H9 (cell line): ENCODE results near the gene ZHX3. TPM values are rescaled to one million over a fixed set of nuclear protein-coding genes. Genes with fewer than 3 reads are reported as not detected.

Source experiments
- DNase-seq: peaks from one replicate; pipeline ENCODE4 v3.0.0-alpha.2; 2017
- H2AFZ ChIP-seq: one replicate; pipeline ENCODE4 v1.6.1; 2013; ENCODE audit warnings: mild to moderate bottlenecking, low read length, control low read depth, moderate library complexity
- H2AK5ac ChIP-seq: 2 replicates; pipeline ENCODE4 v1.6.1; 2013; ENCODE audit warnings: low read length, control low read depth, mixed read lengths; ENCODE audit not compliant: insufficient read length
- H2BK120ac ChIP-seq: one replicate; pipeline ENCODE4 v1.6.1; 2013; ENCODE audit warnings: low read depth, mild to moderate bottlenecking, low read length, control low read depth, inconsistent platforms; ENCODE audit not compliant: poor library complexity, severe bottlenecking
- H2BK12ac ChIP-seq: 2 replicates; pipeline ENCODE4 v1.6.1; 2013; ENCODE audit warnings: low read length, control low read depth, mixed read lengths, low read depth; ENCODE audit not compliant: insufficient read length
- H2BK15ac ChIP-seq: 2 replicates; pipeline ENCODE4 v1.6.1; 2013; ENCODE audit warnings: low read depth, low read length, control low read depth
- H2BK20ac ChIP-seq: one replicate; pipeline ENCODE4 v1.6.1; 2013; ENCODE audit warnings: low read depth, mild to moderate bottlenecking, low read length, control low read depth, inconsistent platforms; ENCODE audit not compliant: poor library complexity, severe bottlenecking
- H2BK5ac ChIP-seq: 2 replicates; pipeline ENCODE4 v1.6.1; 2013; ENCODE audit warnings: low read length, control low read depth, mixed read lengths; ENCODE audit not compliant: insufficient read length
- H3K14ac ChIP-seq: 2 replicates; pipeline ENCODE4 v1.6.1; 2013; ENCODE audit warnings: low read length, control low read depth; ENCODE audit not compliant: insufficient read depth
- H3K18ac ChIP-seq: 2 replicates; pipeline ENCODE4 v1.6.1; 2013; ENCODE audit warnings: low read depth, mild to moderate bottlenecking, mixed read lengths, low read length, control low read depth; ENCODE audit not compliant: insufficient read length
- H3K23ac ChIP-seq: 2 replicates; pipeline ENCODE4 v1.6.1; 2013; ENCODE audit warnings: low read length, control low read depth, mixed read lengths, low read depth; ENCODE audit not compliant: insufficient read length
- H3K23me2 ChIP-seq: 2 replicates; pipeline ENCODE4 v1.6.1; 2013; ENCODE audit warnings: low read depth, mild to moderate bottlenecking, mixed read lengths, low read length, control low read depth; ENCODE audit not compliant: insufficient read length, poor library complexity, severe bottlenecking
- H3K27ac ChIP-seq: 2 replicates; pipeline ENCODE4 v1.5.1; 2013; ENCODE audit warnings: low read length, control low read depth, mixed read lengths, low read depth; ENCODE audit not compliant: insufficient read length
- H3K27me3 ChIP-seq: 2 replicates; pipeline ENCODE4 v1.6.1; 2013; ENCODE audit warnings: low read length, control low read depth, inconsistent platforms; ENCODE audit not compliant: insufficient read depth
- H3K4ac ChIP-seq: 2 replicates; pipeline ENCODE4 v1.6.1; 2013; ENCODE audit warnings: low read depth, mild to moderate bottlenecking, control low read depth, inconsistent platforms, low read length, moderate library complexity
- H3K4me1 ChIP-seq: 2 replicates; pipeline ENCODE4 v1.6.1; 2013; ENCODE audit warnings: low read length, control low read depth, inconsistent platforms; ENCODE audit not compliant: insufficient read depth
- H3K4me2 ChIP-seq: 2 replicates; pipeline ENCODE4 v1.6.1; 2013; ENCODE audit warnings: low read length, control low read depth, mixed read lengths; ENCODE audit not compliant: insufficient read length, insufficient read depth
- H3K56ac ChIP-seq: 2 replicates; pipeline ENCODE4 v1.6.1; 2013; ENCODE audit warnings: low read depth, mild to moderate bottlenecking, mixed read lengths, low read length, control low read depth; ENCODE audit not compliant: insufficient read length
- H3K79me1 ChIP-seq: 2 replicates; pipeline ENCODE4 v1.6.1; 2013; ENCODE audit warnings: low read depth, mild to moderate bottlenecking, moderate library complexity, low read length, control low read depth, inconsistent platforms; ENCODE audit not compliant: insufficient read depth, poor library complexity, severe bottlenecking
- H3K79me2 ChIP-seq: 2 replicates; pipeline ENCODE4 v1.6.1; 2013; ENCODE audit warnings: low read length, control low read depth, inconsistent platforms; ENCODE audit not compliant: insufficient read depth
- H3K9ac ChIP-seq: 2 replicates; pipeline ENCODE4 v1.6.1; 2013; ENCODE audit warnings: low read length, control low read depth, mixed read lengths; ENCODE audit not compliant: insufficient read length; ENCODE audit errors: extremely low read depth
- H3K9me3 ChIP-seq: one replicate; pipeline ENCODE4 v1.6.1; 2013; ENCODE audit warnings: low read depth, low read length, inconsistent platforms; ENCODE audit not compliant: control insufficient read depth
- H3T11ph ChIP-seq: one replicate; pipeline ENCODE4 v1.6.1; 2013; ENCODE audit warnings: mild to moderate bottlenecking, low read length, control low read depth, inconsistent platforms
- H4K20me1 ChIP-seq: one replicate; pipeline ENCODE4 v1.6.1; 2013; ENCODE audit not compliant: control insufficient read depth, insufficient read length, insufficient read depth
- H4K5ac ChIP-seq: 2 replicates; pipeline ENCODE4 v1.6.1; 2013; ENCODE audit warnings: low read depth, mild to moderate bottlenecking, mixed read lengths, low read length, control low read depth; ENCODE audit not compliant: insufficient read length
- H4K8ac ChIP-seq: replicated peaks from 2 replicates; pipeline ENCODE4 v1.6.1; 2013; ENCODE audit warnings: low read length, control low read depth, mixed read lengths, low read depth; ENCODE audit not compliant: insufficient read length
- H4K91ac ChIP-seq: 2 replicates; pipeline ENCODE4 v1.6.1; 2013; ENCODE audit warnings: low read depth, mild to moderate bottlenecking, moderate library complexity, mixed read lengths, low read length, control low read depth; ENCODE audit not compliant: insufficient read length
- H3K27ac Mint-ChIP-seq, 3 experiments: 2 replicates in 2 of 3; 3 replicates in 1 of 3; pipeline ENCODE4 v1.8.0; 2020 to 2021; ENCODE audit warnings: mixed read lengths in 3 of 3, mild to moderate bottlenecking in 1 of 3, moderate library complexity in 1 of 3
- H3K27me3 Mint-ChIP-seq: 2 replicates; pipeline ENCODE4 v1.8.0; 2021; ENCODE audit warnings: low read depth, mild to moderate bottlenecking, moderate library complexity, mixed read lengths
- H3K36me3 Mint-ChIP-seq, 3 experiments: 2 replicates in 2 of 3; 3 replicates in 1 of 3; pipeline ENCODE4 v1.8.0; 2020 to 2021; ENCODE audit warnings: low read depth in 3 of 3, mixed read lengths in 3 of 3; ENCODE audit not compliant: insufficient read depth in 1 of 3
- H3K4me1 Mint-ChIP-seq, 2 experiments: 2 replicates each; pipeline ENCODE4 v1.8.0; 2020; ENCODE audit warnings: mixed read lengths in 2 of 2
- H3K4me3 Mint-ChIP-seq, 2 experiments: 2 replicates in 1 of 2; 3 replicates in 1 of 2; pipeline ENCODE4 v1.8.0; 2020 to 2021; ENCODE audit warnings: mild to moderate bottlenecking in 2 of 2, mixed read lengths in 2 of 2, moderate library complexity in 1 of 2
- H3K9me3 Mint-ChIP-seq, 2 experiments: 2 replicates in 1 of 2; 3 replicates in 1 of 2; pipeline ENCODE4 v1.8.0; 2020; ENCODE audit warnings: mild to moderate bottlenecking in 2 of 2, mixed read lengths in 2 of 2, moderate library complexity in 1 of 2
- WGBS: extraction: QIAGEN DNeasy Blood & Tissue Kit; methylation state at CpG from one replicate; pipeline ENCODE4 v1.1.7; 2013; ENCODE audit warnings: missing lambda C conversion rate, low lambda C conversion rate, mixed read lengths; ENCODE audit not compliant: insufficient read length; ENCODE audit errors: extremely low coverage; 5-methylcytosine and 5-hydroxymethylcytosine counted together
- total RNA-seq: library from RNA; stranded (reverse); gene quantifications from 2 replicates; pipeline ENCODE4 v1.2.1, GENCODE V29; 2021
- TF ChIP-seq, protein P1 (sequence below): fragments of 200-600 bp; sonication (generic); conservative IDR thresholded peaks from 3 replicates; pipeline ENCODE4 v1.8.0; 2021; ENCODE audit warnings: antibody characterized with exemption, mild to moderate bottlenecking

ZHX3 gene
- total RNA-seq, 1 experiment from 2014 or later: 4.4 TPM

DNA sequence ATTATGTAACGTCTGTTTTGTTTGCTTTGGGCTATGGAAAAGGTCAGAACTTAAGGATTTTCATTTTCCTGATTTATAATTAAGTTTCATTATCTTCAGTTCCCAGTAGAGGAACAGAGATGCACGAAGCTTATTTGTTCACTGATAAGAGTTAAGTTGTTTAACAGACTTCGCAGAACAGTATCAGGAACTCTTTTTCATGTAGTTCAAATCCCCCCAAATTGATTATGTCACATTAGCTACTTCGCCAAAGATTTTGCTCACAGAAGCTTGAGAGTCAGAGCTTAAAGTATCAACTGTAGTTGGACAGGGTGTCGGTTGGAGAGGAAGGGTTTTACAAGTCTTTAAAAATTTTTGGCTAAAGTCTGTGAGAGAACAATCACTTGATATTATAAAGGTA lies 43.4 kb downstream of the ZHX3 start:
- H3K27ac ChIP-seq: no peak overlapping the region
- H2BK120ac ChIP-seq: no peak overlapping the region
- no peak overlapping the region for H4K8ac ChIP-seq
- Mint-ChIP-seq H3K9me3 (no peaks in the 10 kb centered on the region), H3K27me3 (peaks cover 2% of the 10 kb centered on the region; the same call in 1 of the 2 replicates), H3K4me3 (no peak overlapping the region), H3K36me3 (no peaks in the 10 kb centered on the region), H3K4me1 (peaks cover 4 to 6% of the 10 kb centered on the region in 2 experiments), H3K27ac (no peak overlapping the region)
- no peak overlapping the region for H2AK5ac ChIP-seq
- no peaks in the 10 kb centered on the region for H3K23me2 ChIP-seq
- no peaks in the 10 kb centered on the region for H3K9me3 ChIP-seq
- H4K5ac ChIP-seq: no peak overlapping the region
- no peak overlapping the region for H3K18ac ChIP-seq
- H3K79me1 ChIP-seq: no peaks in the 10 kb centered on the region
- TF ChIP-seq, protein P1, sequence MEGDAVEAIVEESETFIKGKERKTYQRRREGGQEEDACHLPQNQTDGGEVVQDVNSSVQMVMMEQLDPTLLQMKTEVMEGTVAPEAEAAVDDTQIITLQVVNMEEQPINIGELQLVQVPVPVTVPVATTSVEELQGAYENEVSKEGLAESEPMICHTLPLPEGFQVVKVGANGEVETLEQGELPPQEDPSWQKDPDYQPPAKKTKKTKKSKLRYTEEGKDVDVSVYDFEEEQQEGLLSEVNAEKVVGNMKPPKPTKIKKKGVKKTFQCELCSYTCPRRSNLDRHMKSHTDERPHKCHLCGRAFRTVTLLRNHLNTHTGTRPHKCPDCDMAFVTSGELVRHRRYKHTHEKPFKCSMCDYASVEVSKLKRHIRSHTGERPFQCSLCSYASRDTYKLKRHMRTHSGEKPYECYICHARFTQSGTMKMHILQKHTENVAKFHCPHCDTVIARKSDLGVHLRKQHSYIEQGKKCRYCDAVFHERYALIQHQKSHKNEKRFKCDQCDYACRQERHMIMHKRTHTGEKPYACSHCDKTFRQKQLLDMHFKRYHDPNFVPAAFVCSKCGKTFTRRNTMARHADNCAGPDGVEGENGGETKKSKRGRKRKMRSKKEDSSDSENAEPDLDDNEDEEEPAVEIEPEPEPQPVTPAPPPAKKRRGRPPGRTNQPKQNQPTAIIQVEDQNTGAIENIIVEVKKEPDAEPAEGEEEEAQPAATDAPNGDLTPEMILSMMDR: no peak
- H2BK5ac ChIP-seq: no peak overlapping the region
- WGBS: no CpG with 5 or more reads among the region's 5 CpGs
- no peaks in the 10 kb centered on the region for H4K20me1 ChIP-seq
- no peak overlapping the region for H3K14ac ChIP-seq
- no peak overlapping the region for H3T11ph ChIP-seq
- no peak overlapping the region for H3K4ac ChIP-seq
- no peak overlapping the region for H4K91ac ChIP-seq
- no peak overlapping the region for H2BK12ac ChIP-seq
- H3K79me2 ChIP-seq: no peaks in the 10 kb centered on the region
- no peak for DNase-seq
- H3K56ac ChIP-seq: no peak overlapping the region
- no peaks in the 10 kb centered on the region for H3K4me1 ChIP-seq
- no peak overlapping the region for H3K4me2 ChIP-seq
- H2BK20ac ChIP-seq: no peak overlapping the region
- H2AFZ ChIP-seq: no peak overlapping the region
- no peak overlapping the region for H2BK15ac ChIP-seq
- no peaks in the 10 kb centered on the region for H3K27me3 ChIP-seq
- H3K23ac ChIP-seq: no peak overlapping the region
- no peak overlapping the region for H3K9ac ChIP-seq
